HUDEP-2 (cell line): ENCODE results near the gene ANXA9.

ENCODE experiments used
- DNase-seq, 76 experiments: peaks; one replicate each; lab custom pipeline; 2025; ENCODE audit not compliant: unreplicated experiment in 76 of 76; lab: John Stamatoyannopoulos, UW

The ANXA9 gene

DNA sequence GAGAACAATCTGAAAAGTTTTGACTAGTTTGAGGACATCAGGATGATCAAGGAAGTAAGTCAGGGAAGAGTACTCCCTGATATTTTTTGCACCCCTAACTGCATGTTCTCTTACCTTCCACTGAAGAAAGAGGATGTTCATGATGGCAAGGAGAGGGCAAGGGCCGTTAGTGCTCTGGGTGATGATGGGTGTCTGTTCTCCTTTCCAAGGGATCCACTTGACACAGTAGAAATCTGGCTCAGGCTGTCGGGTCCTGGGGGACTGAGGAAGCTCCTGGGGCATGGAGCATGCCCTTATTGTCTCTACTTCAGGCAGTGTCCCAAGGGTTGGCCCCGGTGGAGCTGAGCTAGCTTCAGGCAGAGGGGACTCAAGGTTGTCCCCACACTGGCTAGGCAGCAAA, 20.0 kb downstream of the ANXA9 start:
- DNase-seq: no peak

- DNase-seq: no peak
Observed at GRCh38 chr1:151002611-151003010, 20.5 kb downstream of the ANXA9 start.

- peak in 1 of 76 experiments; percentile 3 for DNase-seq
Observed at GRCh38 chr1:151003180-151003579, 21.1 kb downstream of the ANXA9 start.

DNA sequence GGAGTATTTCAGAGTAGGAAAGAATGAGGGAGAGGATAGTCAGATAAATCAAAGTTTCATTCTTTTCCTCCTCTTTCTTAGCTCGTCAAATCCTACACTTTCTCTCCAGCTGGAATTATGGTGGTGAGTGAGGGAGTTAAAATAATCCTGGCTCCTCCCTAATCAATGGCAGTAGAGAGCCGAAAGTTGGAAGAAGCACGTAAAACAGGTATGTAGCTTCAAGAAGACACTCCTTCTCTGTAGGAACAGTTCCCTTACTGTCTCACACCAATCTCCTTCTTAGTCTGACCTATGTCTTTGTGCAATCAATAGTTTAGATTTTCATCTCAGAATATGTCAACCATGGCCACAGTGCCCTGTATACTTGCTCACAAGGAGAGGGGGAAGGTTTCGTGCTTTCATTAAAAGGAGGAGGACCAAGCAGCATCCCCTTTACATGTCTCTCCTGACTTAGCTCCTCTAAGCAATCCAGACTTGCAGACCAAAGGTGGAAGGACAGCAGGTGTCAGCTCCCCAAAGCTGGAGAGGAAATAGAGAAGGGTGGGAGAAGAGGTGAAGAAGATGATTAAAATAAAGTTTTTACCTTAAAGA, 23.7 kb downstream of the ANXA9 start:
- DNase-seq: no peak

DNA sequence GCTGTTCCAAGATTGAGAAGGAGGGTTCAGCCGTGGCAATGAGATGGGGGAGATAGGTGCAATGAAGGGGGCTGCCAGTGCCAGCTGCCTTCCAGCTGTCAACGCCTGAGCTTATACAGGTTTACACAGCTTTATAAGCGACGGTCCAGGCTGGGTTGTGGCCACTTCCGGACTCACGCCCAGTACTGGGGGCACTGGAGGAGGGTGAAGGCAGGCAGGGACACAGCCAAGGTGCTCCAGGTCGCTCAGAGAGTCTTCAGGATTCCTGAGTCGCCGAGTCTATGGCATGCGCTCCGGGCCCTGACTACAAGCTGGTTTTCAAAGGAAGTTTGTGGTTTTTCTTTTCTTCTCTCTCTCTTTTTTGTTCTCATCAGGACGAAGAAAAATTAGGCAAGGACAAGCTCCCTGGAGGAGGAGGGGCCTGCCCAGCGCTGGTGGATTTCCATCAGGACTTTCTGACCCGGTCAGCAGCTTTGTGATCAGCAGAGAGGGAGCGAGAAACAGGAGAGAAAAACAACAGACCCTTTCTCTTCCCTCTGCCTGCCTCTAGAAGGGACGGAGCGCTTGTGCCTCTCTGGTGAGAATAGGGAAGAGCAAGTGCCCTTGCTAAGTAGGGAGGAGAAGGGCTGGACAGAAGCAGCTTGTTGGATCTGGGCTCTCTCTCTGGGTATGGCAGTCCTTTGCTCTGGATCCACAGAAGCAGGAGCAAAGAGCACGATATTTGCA, 24.4 kb downstream of the ANXA9 start, which contains the start of gene MINDY1:
Gene MINDY1 (minus strand): TSS at position 576 of the 726 bp plus-strand sequence. CDS start 4,285 bp downstream, outside the sequence.
- DNase-seq: peak in 73 of 76 experiments; percentile 8 to 78 (median 49)

DNA sequence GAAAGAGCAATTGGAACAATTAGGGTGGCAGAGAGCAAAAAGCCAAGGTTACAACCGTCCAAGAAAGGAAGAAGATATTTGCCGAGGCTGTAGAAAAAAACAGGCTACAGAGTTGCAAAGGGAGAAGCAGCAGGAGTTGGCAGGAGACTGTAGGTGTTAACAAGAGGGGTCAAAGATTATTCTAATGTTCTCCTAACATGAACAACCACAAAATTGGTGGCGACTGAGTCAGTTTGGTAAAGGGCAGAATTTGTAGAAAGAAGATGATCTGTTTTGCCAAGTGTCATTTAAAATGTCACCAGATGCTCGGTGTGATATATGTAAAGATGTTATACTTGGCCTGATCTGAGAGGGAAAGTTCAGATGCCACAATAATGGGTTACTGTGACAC, 25.8 kb downstream of the ANXA9 start:
- DNase-seq: no peak

DNA sequence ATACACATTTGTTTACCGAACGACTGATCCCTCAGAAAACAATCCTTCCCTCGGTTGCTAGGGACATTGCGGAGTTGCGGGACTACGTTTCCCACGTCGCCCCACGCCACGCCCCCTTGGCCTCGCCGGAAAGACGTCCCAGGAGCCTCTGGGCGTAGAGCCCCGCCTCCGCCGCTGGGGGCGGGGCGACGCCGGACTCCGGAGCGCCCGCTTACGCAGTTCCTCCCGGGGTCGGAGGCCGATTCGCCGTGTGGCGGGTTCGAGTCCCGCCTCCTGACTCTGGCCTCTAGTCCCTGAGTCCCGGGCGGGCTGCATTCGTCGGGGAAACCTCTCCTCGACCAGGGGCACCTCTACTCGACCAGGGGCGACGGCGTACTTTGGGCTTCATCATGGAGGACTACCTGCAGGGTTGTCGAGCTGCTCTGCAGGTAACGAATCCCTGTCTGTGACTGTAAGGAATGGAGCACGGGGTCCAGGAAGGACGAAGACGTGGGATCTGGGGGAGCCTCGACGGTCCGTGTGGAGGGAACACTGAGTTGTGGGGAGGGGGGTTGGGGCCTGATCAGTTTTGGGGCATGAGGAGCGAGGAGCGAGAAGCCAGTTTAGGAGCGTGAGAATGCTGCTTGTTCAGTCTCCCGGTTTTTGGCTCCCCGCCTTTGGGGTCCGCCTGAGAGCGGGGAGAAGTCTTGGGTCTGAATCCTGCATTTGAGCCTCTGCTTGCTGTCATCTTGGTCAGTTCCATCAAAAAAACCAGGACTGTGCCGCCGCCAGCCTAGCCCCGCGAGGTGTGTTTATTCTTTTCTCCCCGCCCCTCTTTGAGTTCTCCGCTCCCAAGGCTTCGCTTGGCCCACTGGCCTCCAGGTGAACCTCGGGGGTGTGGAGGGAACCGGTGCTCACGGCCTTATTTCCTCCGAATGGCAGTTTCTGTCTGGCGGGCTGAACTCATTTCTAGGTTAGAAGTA, 26.4 kb downstream of the ANXA9 start, which contains the start of gene PRUNE1:
Gene PRUNE1 (plus strand): TSS at position 206 of the 962 bp plus-strand sequence. CDS start 184 bp downstream, at position 390.
- DNase-seq: peak in 74 of 76 experiments; percentile 34 to 95 (median 90)

GRCh38 chr1:151009206-151009587, 27.1 kb downstream of the ANXA9 start:
- no peak for DNase-seq

GRCh38 chr1:151009674-151010345, 27.7 kb downstream of the ANXA9 start:
- DNase-seq: no peak

- no peak for DNase-seq
Observed at GRCh38 chr1:151010346-151010726, 28.2 kb downstream of the ANXA9 start.

DNA sequence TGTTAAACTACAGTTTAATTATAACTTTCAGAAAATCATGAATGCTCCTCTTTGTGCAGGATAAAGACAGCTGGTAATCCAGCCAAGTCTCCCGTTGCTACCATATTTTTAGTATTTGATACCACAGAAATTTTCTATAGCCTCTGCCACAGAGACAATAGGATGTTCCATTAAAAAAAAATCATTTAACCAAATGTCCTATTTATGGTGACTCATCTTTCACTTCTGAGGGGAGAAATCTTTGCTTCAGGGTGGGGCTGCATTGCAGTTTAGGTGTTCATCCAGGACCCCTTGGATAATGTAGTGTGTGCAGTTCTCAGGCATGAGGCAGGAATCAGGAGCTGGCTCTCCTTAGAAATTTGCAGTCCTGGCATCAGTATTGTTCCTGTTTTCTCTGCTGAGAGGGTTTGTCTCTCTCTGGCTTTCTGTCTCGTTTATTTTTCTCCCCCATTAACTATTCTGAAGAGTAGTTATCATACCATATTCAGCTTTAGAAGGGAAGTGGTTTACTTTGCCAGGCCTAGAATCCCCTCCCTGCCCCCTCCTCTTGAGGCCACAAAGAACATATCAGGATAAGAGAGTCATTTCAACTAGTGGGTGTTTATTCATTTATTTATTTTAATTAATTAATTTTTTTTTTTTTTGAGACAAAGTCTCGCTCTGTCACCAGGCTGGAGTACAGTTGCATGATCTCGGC, 29.2 kb downstream of the ANXA9 start:
- no peak for DNase-seq

DNA sequence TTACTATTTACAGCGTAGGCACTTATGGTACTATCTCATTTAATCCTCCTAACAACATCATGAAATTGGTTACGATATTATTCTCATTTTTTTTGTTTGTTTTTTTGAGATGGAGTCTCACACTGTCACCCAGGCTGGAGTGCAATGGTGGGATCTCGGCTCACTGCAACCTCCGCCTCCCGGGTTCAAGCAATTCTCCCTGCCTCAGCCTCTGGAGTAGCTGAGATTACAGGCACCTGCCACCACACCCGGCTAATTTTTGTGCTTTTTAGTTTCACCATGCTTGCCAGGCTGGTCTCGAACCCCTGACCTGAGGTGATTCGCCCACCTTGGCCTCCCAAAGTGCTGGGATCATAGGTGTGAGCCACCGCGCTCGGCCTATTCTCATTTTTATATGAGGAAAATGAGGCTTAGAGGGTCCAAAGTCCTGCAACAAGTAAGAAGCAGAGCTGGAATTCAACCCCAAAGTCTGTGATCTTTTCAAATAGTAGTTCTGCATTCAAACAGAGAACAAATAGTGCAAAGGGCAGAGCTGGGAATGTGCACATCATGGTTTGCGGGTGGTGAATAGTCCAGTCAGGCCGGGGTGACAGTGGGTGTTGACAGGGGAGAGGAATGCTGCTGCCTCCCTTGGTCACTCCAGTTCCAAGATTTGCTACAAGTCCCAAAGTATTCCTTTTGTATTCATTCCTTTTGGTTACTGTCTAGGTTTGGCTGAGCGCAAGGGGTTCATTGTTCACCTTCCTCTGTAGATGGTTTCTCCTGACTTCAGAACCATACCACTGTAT, 30.8 kb downstream of the ANXA9 start:
- DNase-seq: no peak

GRCh38 chr1:151013518-151013917, 31.4 kb downstream of the ANXA9 start:
- peak in 65 of 76 experiments; percentile 5 to 74 (median 41) for DNase-seq

DNA sequence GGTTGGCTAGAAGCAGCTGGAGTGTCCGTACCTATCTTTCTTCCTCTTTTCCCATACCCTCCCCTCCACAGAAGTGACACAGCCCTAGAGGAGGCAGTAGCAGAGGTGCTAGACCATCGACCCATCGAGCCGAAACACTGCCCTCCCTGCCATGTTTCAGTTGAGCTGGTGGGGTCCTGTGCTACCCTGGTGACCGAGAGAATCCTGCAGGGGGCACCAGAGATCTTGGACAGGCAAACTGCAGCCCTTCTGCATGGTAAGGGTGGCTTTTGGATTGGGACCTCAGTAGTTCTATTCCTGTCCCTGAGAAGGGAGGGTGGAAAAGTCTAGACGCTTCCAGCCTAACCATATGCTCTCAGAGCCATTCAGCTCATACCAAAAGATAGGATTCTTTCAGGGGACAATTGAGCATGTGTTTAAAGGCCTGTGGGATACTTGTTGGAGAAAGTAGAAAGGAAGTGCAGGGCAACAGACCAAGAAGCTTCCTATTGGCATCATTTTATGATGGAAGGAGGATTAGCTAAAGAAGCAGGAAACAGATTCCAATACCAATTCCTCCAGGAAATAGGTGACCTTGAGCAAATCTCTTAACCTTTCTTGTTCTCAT, 42.6 kb downstream of the ANXA9 start:
- DNase-seq: peak in 70 of 76 experiments; percentile 16 to 83 (median 64)

- DNase-seq: no peak
Observed at GRCh38 chr1:151026460-151026859, 44.4 kb downstream of the ANXA9 start.

DNA sequence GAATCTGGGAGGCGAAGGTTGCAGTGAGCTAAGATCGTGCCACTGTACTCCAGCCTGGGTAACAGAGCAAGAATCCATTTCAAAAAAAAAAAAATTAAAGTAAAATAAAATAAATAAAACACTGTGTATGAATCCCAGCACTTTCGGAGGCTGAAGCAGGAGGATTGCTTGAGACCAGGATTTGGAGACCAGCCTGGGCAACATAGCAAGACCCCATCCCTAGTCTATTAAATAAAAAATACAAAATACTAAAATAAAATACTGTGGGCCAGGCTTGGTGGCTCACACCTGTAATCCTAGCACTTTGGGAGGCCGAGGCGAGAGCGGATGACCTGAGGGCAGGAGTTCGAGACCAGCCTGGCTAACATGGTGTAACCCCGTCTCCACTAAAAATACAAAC, 50.1 kb downstream of the ANXA9 start:
- DNase-seq: no peak

DNA sequence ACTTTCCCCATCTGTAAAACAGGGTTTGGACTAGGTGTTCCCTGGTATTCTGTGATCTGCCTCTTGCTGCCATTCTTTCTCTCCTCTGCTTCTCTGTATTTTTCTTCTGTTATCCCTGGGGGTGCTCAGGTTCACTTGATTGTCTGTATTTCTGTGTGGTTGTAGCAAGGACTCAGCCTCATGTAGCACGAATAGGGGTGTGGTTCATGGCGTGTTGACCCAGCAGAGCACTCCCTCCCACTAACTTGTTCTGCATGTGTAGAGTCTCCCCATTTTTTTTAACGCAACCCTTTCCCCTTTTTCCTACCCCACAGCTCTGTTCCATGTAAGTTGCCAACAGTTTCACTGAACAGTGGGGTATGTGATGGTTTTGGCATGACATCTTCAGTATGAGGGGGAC, 53.1 kb downstream of the ANXA9 start:
- DNase-seq: no peak

GRCh38 chr1:151036356-151036755, 54.3 kb downstream of the ANXA9 start, which contains the start of gene BNIPL:
TSS of gene BNIPL (plus strand) at chr1:151036586. CDS start at chr1:151036726, 140 bp downstream.
- DNase-seq: no peak

DNA sequence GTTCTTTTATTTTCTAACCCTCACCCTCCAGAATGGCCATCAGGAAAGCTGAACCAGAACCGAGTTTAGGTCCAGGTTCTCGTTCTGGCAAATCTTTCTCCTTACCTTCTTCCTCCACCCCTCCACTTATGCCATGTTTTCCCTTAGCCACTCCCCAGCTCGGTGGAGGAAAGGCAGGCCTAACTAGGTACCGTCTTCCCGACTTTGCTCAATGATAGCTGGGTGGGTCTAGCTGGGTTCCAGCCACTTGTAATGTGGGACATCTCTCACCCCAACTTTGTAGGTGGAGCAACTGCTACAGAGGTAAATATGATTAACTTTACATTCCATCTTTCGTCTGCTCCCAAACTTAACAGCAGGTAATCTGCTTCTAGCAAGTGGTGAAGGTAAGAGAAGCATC, 54.9 kb downstream of the ANXA9 start:
- no peak for DNase-seq
